Measurements from ENCODE around the gene RAD54L2. TPM values are rescaled to one million over a fixed set of nuclear protein-coding genes. Genes with fewer than 3 reads are reported as not detected.

Gene RAD54L2
- total RNA-seq, 1 experiment from 2014 or later = 18.9 TPM

DNA sequence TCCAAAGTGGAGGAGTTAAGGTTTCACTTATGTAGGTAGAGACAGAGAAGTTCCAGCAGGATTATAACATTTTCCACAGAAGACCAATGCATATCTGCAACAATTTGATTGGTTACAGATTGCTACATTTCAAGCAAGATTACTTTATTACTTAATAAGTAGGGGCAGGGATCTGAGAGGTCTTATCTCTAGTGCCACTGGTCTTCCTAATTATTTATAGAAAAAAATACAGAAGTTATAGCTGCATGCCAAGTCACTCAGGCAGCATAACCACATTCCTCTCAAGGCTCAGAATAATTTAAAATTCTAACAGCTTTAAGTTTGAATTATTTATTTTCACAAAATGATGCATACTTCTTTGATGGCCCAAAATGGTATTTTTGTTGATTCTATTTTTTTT, 30.5 kb downstream of the RAD54L2 start:
- Histone ChIP-seq H3K4me1 (ENCODE audit: control insufficient read depth, insufficient read depth, low read length) (no peaks in the 10 kb centered on the region; the same call in 1 of the 2 replicates), H3K9me3 (ENCODE audit: control insufficient read depth, insufficient read depth, low read depth, low read length) (no peaks in the 10 kb centered on the region), H3K27me3 (ENCODE audit: control insufficient read depth, insufficient read depth, low read length) (no peaks in the 10 kb centered on the region), H3K4me3 (ENCODE audit: low read depth in 2 of 2, low read length in 2 of 2) (no peak overlapping the region), H3K27ac (ENCODE audit: low read length) (no peak overlapping the region), H3K36me3 (ENCODE audit: control insufficient read depth, insufficient read depth, low read length) (no peaks in the 10 kb centered on the region)
- BruUV-seq (replicated peaks) = no TSS peak
- TF ChIP-seq, protein P1, sequence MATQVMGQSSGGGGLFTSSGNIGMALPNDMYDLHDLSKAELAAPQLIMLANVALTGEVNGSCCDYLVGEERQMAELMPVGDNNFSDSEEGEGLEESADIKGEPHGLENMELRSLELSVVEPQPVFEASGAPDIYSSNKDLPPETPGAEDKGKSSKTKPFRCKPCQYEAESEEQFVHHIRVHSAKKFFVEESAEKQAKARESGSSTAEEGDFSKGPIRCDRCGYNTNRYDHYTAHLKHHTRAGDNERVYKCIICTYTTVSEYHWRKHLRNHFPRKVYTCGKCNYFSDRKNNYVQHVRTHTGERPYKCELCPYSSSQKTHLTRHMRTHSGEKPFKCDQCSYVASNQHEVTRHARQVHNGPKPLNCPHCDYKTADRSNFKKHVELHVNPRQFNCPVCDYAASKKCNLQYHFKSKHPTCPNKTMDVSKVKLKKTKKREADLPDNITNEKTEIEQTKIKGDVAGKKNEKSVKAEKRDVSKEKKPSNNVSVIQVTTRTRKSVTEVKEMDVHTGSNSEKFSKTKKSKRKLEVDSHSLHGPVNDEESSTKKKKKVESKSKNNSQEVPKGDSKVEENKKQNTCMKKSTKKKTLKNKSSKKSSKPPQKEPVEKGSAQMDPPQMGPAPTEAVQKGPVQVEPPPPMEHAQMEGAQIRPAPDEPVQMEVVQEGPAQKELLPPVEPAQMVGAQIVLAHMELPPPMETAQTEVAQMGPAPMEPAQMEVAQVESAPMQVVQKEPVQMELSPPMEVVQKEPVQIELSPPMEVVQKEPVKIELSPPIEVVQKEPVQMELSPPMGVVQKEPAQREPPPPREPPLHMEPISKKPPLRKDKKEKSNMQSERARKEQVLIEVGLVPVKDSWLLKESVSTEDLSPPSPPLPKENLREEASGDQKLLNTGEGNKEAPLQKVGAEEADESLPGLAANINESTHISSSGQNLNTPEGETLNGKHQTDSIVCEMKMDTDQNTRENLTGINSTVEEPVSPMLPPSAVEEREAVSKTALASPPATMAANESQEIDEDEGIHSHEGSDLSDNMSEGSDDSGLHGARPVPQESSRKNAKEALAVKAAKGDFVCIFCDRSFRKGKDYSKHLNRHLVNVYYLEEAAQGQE (IDR thresholded peaks at IDR 0.05; ENCODE audit: insufficient read depth in 1 of 2, low read depth in 2 of 2, low read length in 1 of 2) = no peak
- TF ChIP-seq, protein P2, sequence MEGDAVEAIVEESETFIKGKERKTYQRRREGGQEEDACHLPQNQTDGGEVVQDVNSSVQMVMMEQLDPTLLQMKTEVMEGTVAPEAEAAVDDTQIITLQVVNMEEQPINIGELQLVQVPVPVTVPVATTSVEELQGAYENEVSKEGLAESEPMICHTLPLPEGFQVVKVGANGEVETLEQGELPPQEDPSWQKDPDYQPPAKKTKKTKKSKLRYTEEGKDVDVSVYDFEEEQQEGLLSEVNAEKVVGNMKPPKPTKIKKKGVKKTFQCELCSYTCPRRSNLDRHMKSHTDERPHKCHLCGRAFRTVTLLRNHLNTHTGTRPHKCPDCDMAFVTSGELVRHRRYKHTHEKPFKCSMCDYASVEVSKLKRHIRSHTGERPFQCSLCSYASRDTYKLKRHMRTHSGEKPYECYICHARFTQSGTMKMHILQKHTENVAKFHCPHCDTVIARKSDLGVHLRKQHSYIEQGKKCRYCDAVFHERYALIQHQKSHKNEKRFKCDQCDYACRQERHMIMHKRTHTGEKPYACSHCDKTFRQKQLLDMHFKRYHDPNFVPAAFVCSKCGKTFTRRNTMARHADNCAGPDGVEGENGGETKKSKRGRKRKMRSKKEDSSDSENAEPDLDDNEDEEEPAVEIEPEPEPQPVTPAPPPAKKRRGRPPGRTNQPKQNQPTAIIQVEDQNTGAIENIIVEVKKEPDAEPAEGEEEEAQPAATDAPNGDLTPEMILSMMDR (IDR thresholded peaks at IDR 0.05) = no peak
- TF ChIP-seq SIN3A (IDR thresholded peaks at IDR 0.05; ENCODE audit: borderline replicate concordance, insufficient read depth, low read depth, low read length) = no peak
- no peak for TF ChIP-seq POLR2AphosphoS5 (IDR thresholded peaks at IDR 0.05; ENCODE audit: low read depth, low read length)
- TF ChIP-seq TCF7L2 (IDR thresholded peaks at IDR 0.05; ENCODE audit: low read depth, low read length) = no peak
- in situ Hi-C loops (cut with HindIII; ENCODE audit: low pct_unique_long_range_greater_than_20kb, low sequenced_read_pairs) (no loop called here), intact Hi-C loops (cut with micrococcal nuclease; ENCODE audit: unreplicated experiment) (no loop called here)
- POLR2A ChIA-PET = no interaction called here
- DNase-seq (ENCODE audit: low read depth, low spot score) = no peak
- no peak for ATAC-seq
- CTCF ChIA-PET = no interaction called here

DNA sequence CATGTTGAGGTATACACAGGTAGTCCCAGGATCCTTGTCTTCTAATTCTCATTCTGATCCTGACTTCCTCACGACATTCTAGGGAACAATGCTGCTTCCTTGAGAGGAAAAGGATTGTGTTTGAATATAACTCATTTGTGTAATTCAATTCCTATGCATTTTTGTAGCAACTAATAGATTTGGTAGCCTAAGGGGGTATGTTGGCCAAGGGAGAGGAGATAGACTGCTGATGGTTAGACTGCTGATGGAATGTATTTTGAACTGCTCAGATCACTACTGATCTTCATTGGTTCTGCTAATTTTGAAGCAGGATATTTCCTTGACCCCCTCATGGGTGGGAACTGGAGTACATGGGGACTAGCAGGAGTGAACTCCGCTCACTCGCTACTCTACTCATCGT, 39.7 kb downstream of the RAD54L2 start:
- H3K4me1 ChIP-seq (ENCODE audit: control insufficient read depth, insufficient read depth, low read length) = no peaks in the 10 kb centered on the region
- H3K9me3 ChIP-seq (ENCODE audit: control insufficient read depth, insufficient read depth, low read depth, low read length) = no peaks in the 10 kb centered on the region
- POLR2A ChIA-PET = no interaction called here
- DNase-seq (ENCODE audit: low read depth, low spot score) (no peak), ATAC-seq (no peak)
- no TSS peak for BruUV-seq (replicated peaks)
- H3K27me3 ChIP-seq (ENCODE audit: control insufficient read depth, insufficient read depth, low read length) = no peaks in the 10 kb centered on the region
- TF ChIP-seq SIN3A (IDR thresholded peaks at IDR 0.05; ENCODE audit: borderline replicate concordance, insufficient read depth, low read depth, low read length) = no peak
- in situ Hi-C loops (cut with HindIII; ENCODE audit: low pct_unique_long_range_greater_than_20kb, low sequenced_read_pairs) (no loop called here), intact Hi-C loops (cut with micrococcal nuclease; ENCODE audit: unreplicated experiment) (no loop called here)
- CTCF ChIA-PET = no interaction called here
- no peak overlapping the region for H3K4me3 ChIP-seq (ENCODE audit: low read depth in 2 of 2, low read length in 2 of 2)
- H3K36me3 ChIP-seq (ENCODE audit: control insufficient read depth, insufficient read depth, low read length) = no peaks in the 10 kb centered on the region
- H3K27ac ChIP-seq (ENCODE audit: low read length) = no peak overlapping the region

DNA sequence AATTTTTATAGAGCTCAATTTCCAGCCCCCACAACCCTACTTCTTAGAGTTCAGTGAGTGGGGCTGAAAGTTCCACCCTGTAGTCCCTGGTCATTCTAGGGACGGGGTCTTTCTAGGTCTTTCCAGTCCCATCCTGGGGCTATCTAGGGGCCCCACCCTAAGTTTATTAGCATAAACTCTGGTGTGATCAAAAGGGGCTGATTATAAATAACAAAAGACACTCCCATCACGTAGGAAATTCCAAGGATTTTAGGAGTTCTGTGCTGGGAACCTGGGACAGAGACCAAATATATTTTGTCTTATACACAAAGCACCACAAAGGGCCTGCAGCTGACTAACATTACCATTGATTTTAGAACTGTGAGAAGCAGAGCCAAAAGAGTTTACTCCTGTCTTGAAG, 41.9 kb downstream of the RAD54L2 start:
- CTCF ChIA-PET = interaction anchor here (1.0 kb wide), 1 partner anchor 88 kb away, joined by 3 read pairs; no protein-coding TSS in a partner anchor
- Histone ChIP-seq H3K4me1 (ENCODE audit: control insufficient read depth, insufficient read depth, low read length) (no peaks in the 10 kb centered on the region), H3K27me3 (ENCODE audit: control insufficient read depth, insufficient read depth, low read length) (no peaks in the 10 kb centered on the region), H3K27ac (ENCODE audit: low read length) (no peak overlapping the region), H3K4me3 (ENCODE audit: low read depth in 2 of 2, low read length in 2 of 2) (no peak overlapping the region), H3K9me3 (ENCODE audit: control insufficient read depth, insufficient read depth, low read depth, low read length) (no peaks in the 10 kb centered on the region), H3K36me3 (ENCODE audit: control insufficient read depth, insufficient read depth, low read length) (no peaks in the 10 kb centered on the region)
- no TSS peak for BruUV-seq (replicated peaks)
- ATAC-seq (no peak), DNase-seq (ENCODE audit: low read depth, low spot score) (no peak)
- TF ChIP-seq POLR2AphosphoS5 (IDR thresholded peaks at IDR 0.05; ENCODE audit: low read depth, low read length) (no peak), TCF7L2 (IDR thresholded peaks at IDR 0.05; ENCODE audit: low read depth, low read length) (no peak), SIN3A (IDR thresholded peaks at IDR 0.05; ENCODE audit: borderline replicate concordance, insufficient read depth, low read depth, low read length) (no peak)
- TF ChIP-seq, protein P1 (IDR thresholded peaks at IDR 0.05; ENCODE audit: insufficient read depth in 1 of 2, low read depth in 2 of 2, low read length in 1 of 2) = no peak
- TF ChIP-seq, protein P2 (IDR thresholded peaks at IDR 0.05) = no peak
- POLR2A ChIA-PET = interaction anchor here (0.5 kb wide), 1 partner anchor 9 kb away, joined by 4 read pairs; no protein-coding TSS in a partner anchor
- intact Hi-C loops (cut with micrococcal nuclease; ENCODE audit: unreplicated experiment) (no loop called here), in situ Hi-C loops (cut with HindIII; ENCODE audit: low pct_unique_long_range_greater_than_20kb, low sequenced_read_pairs) (no loop called here)

Data from Panc1 (cell line).